ENCODE data around the gene GPD1.
"Not testable (repeated sequence)": the region's sequence is repeated elsewhere in the genome, so short reads cannot be mapped to it uniquely, and the experiment has no call there.

GPD1 gene

DNA sequence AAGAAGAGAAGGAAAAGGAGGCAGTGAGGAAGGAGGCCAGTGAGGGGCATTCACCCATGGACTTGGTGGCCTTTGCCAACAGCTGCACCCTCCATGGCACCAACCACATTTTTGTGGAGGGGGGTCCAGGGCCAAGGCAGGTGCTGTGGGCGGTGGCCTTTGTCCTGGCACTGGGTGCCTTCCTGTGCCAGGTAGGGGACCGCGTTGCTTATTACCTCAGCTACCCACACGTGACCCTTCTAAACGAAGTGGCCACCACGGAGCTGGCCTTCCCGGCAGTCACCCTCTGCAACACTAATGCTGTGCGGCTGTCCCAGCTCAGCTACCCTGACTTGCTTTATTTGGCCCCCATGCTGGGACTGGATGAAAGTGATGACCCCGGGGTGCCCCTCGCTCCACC lies 30.1 kb upstream of the GPD1 start:
- DNase-seq (ENCODE audit: low read depth, low spot score): no peak

DNA sequence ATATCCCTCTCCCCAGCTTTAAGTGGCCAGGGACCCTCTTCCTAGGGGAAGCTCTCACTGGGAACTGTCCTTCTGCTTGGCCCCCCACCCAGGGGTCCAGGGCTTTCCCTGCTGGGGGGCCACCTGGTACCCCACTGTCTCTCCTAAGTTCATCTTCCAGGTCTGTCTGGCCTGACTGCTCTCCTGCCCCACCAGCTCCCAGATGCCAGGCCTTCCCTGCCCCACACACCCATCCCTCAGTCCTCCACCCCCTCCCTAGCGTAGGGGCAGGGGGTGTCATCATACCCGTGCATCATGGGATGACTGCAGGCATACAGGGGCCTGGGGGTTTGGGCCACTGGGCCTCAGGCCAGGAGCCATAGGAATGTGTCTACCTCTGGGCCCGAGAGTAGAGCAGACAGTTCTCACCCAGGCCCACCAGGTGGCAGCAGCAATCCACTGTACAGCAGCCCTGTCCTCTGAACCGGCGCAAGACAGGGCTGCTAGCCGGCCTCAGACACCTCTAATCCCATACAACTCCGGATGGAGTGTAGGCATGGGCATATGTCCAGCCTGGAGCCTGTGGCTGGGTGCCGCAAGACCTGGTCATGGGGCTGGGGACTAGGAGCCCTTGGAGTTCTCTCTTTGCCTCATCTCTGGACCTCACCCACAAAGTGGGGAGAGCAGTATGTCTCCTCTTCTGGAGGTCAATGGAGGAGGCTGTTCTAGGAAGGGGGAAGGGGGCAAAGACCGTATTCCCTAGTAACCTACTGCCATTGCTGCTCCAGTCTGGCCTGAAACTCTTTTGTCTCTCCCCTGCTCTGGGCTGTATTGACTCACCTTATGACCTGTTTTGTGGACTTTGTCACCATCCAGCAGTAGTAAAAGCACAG lies 28.6 kb upstream of the GPD1 start:
- peak; percentile 70 for DNase-seq (ENCODE audit: low read depth, low spot score)

DNA sequence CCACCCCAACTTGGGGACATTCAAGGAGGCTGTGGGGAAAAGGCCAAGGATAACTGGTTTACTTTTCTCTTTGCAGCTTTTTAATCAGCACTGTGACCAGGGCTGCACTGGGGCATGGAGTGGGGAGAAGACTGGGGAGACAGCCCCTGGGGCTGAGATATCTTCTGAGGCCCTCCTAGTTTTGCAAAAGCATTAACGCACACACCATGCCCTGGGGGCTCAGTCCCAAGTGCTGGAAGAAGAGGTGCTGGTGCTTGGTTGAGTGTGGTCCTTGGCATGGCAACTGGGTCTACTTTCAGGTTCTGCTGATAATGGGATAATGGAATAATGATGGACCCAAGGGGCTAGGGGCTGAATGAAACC lies 28.0 kb upstream of the GPD1 start:
- no peak for DNase-seq (ENCODE audit: low read depth, low spot score)

DNA sequence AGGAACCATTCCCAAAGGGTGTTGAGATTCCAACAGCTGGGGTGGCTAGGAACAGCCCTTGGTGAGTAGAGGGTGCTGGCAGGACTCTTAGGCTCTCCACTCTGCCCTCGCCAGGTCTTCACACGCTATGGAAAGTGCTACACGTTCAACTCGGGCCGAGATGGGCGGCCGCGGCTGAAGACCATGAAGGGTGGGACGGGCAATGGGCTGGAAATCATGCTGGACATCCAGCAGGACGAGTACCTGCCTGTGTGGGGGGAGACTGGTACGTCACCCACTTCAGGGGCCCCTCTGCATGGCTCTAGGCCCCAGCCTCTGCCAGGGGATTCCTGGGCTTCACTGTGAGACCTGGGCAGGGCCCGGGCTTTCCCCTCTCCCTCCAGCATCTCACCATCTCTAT lies 26.7 kb upstream of the GPD1 start:
- no peak for DNase-seq (ENCODE audit: low read depth, low spot score)

DNA sequence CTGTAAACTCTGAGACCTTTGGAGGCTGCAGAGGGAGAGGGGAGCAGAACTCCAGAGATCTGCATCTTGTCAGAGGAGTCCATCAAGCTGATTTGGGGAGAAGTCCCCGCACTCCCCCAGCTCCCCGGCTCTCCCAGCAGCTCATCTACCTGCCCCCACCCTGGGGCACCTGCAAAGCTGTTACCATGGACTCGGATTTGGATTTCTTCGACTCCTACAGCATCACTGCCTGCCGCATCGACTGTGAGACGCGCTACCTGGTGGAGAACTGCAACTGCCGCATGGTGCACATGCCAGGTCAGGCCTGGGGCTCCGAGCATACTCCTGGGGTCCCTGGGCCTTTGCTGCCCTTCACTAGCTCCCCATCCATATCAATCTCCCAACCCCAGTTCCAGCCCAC lies 25.5 kb upstream of the GPD1 start:
- no peak for DNase-seq (ENCODE audit: low read depth, low spot score)

DNA sequence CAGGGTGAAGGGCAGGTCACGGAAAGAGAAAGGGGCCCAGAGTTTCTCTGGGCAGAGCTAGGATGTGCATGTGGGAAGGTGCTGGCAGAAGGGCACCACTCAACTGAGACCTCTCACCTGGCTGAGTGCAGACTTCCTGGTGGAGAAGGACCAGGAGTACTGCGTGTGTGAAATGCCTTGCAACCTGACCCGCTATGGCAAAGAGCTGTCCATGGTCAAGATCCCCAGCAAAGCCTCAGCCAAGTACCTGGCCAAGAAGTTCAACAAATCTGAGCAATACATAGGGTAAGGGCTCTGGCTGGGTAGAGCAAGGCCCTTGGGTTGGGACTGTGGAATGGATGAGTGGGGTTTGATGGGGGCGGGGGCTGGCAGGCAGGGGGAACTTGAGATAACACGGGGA lies 24.0 kb upstream of the GPD1 start:
- DNase-seq (ENCODE audit: low read depth, low spot score): no peak

DNA sequence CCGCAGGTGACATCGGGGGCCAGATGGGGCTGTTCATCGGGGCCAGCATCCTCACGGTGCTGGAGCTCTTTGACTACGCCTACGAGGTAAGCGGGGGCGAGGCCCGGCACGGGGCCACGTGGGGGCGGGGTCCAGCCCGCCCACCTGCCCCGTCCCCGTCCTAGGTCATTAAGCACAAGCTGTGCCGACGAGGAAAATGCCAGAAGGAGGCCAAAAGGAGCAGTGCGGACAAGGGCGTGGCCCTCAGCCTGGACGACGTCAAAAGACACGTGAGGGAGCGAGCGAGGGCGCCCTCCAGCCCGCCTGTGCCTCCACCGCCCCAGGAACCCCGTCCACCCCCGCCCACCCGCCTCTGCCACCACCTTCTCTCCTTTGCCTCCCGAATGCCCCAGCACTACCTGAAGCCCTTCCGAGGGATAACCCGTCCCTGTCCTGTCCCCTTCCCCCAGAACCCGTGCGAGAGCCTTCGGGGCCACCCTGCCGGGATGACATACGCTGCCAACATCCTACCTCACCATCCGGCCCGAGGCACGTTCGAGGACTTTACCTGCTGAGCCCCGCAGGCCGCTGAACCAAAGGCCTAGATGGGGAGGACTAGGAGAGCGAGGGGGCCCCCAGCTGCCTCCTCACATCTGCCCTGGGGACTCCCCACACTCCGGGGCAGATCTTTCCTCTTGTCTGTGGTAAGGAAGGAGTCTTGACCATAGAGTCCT lies 22.6 kb upstream of the GPD1 start:
- DNase-seq (ENCODE audit: low read depth, low spot score): no peak

DNA sequence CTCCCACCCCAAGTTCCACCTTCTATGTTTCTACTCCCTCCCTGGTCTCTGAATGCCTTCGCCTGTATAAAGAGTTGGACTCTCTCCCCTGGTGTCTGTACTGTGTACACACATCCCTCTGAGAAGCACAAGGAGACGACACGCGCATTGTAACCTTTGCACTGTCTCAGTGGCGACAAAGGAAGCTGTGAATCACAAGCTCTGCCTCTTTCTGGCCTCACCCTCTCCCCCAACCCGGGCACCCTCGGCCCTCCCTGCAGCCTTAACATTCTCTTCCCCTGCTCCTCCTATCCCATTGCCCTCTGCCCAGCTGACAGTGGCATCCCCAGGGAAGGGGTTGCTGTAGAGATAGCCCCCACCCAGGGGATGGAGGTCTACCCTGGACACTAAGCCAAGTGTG lies 21.2 kb upstream of the GPD1 start:
- no peak for DNase-seq (ENCODE audit: low read depth, low spot score)

DNA sequence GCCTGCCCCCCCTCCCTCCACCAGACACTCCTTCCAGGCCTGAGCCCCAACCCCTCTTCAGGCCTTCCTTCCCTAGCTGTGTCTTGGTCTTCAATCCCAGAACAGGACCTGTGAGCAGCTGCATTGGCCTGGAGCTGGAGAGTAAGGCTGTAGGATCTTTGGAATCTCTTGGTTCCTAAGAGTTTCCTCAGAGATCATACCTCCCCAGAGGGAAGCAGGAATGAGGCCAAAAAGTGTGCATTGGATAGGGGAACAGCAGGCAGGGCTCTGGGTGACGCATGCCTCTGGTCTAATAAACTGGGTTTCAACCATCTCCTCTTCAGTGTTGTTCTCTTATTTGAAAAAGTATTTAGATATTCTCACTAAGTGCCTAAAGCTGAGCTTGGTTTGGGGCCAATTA lies 20.5 kb upstream of the GPD1 start:
- DNase-seq (ENCODE audit: low read depth, low spot score): no peak

DNA sequence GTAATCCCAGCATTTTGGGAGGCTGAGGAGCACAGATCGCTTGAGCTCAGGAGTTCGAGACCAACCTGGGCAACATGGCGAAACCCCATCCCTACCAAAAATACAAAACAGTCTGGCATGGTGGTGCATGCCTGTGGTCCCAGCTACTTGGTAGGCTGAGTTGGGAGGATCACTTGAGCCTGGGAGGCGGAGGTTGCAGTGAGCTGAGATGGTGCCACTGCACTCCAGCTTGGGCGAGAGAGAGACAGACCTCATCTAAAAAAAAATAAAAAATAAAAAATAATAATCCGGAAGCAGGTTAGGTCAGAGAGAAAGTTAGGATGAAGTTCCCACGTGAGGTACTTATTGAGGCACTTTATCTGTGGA lies 19.4 kb upstream of the GPD1 start:
- DNase-seq (ENCODE audit: low read depth, low spot score): not testable (repeated sequence)

DNA sequence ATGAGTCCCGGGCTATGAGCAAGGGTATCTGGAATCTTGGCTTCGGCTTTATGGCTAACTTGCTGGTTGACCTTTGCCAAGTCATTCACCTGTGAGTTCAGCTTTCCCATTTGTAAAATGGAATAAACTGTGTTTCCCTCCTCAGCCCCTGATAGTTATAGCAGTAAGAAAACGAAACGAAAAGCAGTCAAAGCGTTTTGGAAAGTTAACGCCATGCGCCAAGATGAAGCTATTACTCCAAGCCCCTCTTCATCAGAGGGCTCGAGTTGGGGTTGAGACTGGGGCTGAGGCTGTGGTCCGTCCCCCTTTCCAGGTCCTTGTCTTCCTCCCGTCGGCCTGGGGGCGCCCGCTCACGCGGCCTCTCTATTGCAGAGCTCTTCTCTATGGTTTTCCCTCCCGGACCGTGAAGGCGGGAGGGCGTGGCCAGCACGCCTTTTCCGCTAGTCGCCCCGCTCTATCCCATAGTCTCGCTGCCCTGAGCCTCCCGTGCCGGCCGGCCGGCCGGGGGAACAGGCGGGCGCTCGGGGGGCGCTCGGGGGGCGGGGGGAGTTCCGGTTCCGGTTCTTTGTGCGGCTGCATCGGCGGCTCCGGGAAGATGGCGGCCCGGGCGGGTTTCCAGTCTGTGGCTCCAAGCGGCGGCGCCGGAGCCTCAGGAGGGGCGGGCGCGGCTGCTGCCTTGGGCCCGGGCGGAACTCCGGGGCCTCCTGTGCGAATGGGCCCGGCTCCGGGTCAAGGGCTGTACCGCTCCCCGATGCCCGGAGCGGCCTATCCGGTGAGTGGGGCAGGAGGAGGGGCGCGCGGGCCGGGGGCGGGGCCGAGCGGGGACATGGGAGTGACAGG lies 18.8 kb upstream of the GPD1 start, which contains the start of gene SMARCD1:
TSS of gene SMARCD1 (plus strand) at position 568 of the 840 bp plus-strand sequence. CDS start at position 596, 28 bp downstream.
- peak; percentile 68 for DNase-seq (ENCODE audit: low read depth, low spot score)

DNA sequence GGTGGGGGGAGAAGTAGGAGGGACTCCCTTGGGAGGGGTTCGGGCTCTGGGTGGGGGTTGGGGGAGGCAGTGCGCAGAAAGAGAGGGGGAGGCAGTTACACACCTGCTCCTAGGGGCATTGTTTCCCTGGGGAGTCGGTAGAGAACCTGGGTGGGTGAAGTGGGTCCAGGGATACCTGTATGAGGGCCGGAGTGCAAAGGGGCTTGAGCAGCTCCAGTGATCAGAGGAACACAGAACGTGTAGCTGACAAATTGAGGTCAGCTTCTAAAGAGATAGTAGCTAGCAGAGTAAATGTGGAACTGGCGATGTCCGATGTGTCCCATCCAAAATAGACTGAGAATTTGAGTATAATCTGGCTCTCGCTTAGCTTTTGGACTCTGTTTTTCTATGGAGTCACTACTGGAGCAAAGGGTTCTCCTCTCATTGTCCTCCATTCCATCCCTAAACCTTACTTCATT lies 18.2 kb upstream of the GPD1 start:
- DNase-seq (ENCODE audit: low read depth, low spot score): no peak

DNA sequence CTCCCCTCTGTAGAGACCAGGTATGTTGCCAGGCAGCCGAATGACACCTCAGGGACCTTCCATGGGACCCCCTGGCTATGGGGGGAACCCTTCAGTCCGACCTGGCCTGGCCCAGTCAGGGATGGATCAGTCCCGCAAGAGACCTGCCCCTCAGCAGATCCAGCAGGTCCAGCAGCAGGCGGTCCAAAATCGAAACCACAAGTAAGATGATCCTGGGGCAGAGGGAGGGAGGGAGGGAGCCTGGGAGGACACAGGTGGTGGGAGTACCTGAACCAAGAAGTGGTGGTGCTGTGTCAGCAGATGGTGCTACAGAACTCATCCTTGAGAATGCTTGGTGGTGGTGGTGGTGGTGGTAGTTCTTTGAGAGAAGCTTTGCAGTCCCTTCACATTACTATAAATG lies 17.7 kb upstream of the GPD1 start:
- DNase-seq (ENCODE audit: low read depth, low spot score): no peak

DNA sequence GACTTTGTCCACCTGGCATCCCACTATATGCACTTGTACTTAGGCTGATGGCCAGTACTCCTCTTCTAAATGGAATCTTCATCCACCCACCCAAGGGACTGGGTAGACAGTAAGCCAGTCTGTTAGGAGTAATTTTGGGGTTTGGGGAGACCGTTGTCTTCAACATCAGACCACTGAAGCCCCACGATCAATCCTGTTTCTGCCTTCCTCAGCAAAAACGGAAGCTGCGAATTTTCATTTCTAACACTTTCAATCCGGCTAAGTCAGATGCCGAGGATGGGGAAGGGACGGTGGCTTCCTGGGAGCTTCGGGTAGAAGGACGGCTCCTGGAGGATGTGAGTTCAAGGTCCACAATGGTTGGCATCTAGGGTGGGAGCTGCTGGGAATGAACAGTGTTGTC lies 16.7 kb upstream of the GPD1 start:
- DNase-seq (ENCODE audit: low read depth, low spot score): no peak

DNA sequence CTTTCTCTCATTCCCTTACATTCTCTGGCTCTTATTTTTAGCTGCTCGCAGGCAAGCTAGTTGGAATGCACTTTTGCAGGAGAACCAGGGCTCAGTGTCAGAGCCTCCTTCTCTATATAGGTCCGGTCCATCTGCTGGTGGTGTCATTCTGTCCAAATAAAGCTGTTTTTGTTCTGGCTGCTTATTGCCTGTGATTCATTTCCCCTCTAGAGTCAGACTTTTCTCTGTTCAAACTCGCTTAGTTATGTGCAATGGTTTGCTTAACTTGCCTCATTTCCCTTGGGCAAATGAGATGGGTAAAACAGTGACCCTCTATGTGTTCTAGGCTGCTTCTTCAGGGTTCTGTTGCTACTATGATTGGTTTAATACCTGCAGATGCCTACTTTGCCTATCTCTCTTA lies 15.8 kb upstream of the GPD1 start:
- no peak for DNase-seq (ENCODE audit: low read depth, low spot score)

DNA sequence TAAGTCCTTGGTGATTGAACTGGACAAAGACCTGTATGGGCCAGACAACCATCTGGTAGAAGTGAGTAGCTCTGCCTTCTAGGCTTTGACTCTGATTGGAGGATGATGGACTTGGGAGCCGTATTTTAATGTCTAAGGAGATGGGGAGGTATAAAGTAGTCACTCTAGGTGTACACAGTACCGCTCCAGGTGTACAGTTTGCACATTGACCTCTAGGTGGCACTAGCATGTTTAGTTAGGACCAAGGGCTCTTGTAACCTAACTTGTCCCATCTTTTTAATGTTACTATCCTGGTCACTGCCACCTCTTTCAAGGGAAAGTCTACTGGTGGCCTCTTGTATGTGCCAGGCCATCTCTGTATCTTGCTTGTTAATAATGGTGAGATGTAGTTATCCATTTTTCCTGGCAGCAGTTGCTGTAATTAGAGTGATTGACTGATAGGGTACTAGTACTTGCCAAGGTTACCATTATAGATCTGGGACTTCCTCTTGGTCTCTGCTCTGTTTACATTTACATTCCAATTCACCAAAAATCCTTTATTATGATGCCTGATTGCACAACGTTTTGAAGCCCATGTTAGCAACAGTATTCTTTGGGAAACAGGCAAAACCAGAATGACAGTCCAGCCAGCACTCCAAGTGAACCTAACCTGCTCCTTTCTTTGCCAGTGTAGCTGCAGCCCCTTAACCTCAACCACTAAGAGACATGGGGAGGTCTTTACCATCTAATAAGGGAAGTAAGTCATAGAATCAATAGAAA lies 15.1 kb upstream of the GPD1 start:
- DNase-seq (ENCODE audit: low read depth, low spot score): peak; percentile 37

DNA sequence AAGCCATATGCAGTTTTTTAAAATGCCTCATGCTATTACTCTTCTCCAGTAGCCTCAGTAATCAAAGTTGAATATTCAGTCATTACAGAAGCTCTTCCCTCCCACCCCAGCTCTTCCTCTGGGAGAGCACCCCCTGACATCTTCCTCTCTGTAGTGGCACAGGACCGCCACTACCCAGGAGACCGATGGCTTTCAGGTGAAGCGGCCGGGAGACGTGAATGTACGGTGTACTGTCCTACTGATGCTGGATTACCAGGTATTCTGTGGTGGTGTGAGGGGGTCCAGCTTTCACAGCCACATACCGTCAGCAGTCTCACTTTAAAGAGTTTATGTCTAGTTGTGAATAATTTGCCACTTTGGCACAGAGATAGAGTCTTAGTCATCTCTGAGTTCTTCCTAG lies 14.1 kb upstream of the GPD1 start:
- no peak for DNase-seq (ENCODE audit: low read depth, low spot score)

DNA sequence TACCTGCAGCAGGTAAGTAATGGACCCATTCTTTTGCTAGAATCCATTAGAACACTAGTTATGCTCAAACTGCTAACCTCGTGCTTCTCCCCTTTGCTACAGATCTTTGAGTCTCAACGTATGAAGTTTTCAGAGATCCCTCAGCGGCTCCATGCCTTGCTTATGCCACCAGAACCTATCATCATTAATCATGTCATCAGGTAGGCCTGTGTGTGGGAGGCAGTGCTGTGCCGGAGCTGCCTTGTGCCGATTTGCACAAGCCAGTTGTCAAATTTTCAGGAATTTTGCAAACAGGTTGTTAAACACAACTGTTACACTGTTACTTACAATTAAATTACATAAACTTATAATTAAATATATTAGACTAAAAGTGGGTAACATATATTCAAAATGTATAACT lies 13.4 kb upstream of the GPD1 start:
- no peak for DNase-seq (ENCODE audit: low read depth, low spot score)

DNA sequence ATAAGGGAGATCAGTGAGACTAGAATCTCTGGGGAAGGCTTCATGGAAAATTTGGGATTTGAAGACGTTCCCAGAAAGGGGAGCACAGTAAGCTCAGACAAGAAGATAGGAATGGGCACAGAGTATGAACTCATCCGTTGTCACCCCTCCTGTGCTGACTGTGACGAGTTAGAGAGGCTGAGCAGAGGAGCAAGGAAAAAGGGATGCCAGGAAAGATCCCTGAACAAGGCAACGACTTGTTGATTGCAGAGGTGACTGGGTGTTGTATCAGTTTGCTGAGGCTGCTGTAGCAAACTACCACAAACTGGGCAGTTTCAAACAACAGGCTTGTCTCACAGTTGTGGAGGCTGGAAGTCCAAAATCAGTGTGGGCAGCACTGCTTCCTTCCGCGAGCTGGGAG lies 5.9 kb upstream of the GPD1 start:
- DNase-seq (ENCODE audit: low read depth, low spot score): no peak

DNA sequence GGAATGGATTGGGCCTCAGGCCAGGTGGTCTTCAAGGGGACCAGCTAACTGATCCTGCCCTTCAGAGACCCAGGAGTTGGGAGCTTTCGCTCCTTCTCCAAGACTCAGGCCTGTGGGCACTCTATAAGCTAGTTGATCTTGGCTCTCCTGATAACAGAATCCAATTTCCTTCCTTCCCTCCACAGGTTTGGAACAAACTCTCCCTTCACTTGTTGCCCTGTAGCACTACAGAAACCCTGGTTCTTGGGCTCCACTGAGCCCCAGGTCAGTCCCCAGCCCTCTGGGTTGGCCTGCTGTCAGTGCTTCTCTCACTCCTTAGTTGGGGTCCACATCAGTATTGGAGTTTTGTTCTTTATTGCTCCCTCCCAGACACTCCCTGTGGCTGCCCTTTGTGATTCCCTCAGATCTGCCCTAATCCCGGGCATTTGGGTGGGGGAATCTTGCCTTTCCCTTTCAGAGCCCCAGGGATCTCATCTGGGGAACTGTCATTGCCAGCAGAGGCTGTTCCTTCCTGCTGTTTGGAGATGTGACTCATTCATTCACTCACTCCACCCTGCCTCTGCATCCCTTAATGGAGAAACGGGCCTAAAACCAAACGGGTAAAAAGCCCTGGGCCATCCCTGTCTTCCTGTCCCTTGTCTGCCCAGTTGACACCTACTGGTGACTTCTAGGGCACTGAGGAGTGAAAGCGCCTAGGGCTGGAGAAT lies 4.4 kb upstream of the GPD1 start:
- DNase-seq (ENCODE audit: low read depth, low spot score): no peak

DNA sequence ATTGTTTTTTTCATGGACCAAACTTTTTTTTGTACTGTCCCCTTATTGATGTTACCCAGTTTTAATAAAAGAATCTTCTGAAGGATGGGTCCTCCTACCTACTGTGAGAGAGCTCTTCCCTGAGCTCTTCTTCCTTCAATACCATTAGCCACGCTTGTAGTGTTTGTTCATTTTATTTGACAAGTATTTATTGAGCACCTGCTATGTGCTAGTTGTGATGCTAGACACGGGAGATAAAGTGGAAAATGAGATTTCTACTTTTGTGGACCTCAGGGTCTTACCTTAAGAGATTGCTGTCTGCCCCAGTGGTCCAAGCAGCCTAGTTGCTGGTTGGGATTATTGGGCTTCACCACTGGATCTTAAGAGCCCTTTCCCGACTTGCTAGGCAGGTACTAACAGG lies 3.2 kb upstream of the GPD1 start:
- DNase-seq (ENCODE audit: low read depth, low spot score): no peak
